ENCODE data around the gene ALX4.

The ALX4 gene

GRCh38 chr11:44309478-44310205, at the start of gene ALX4:
Gene ALX4 (minus strand): TSS chr11:44310139. CDS start chr11:44310062, 77 bp downstream.
- no peak for DNase-seq (ENCODE audit: low spot score)

GRCh38 chr11:44359162-44359561, 49.2 kb upstream of the ALX4 start:
- no peak for DNase-seq (ENCODE audit: low spot score)

- DNase-seq (ENCODE audit: low spot score): no peak
These were observed 48.8 kb upstream of the ALX4 start for GRCh38 chr11:44358713-44359112.

GRCh38 chr11:44357711-44358110, 47.8 kb upstream of the ALX4 start:
- no peak for DNase-seq (ENCODE audit: low spot score)

GRCh38 chr11:44356351-44356750, 46.4 kb upstream of the ALX4 start:
- DNase-seq (ENCODE audit: low spot score): no peak

- DNase-seq (ENCODE audit: low spot score): no peak
These were observed 42.1 kb upstream of the ALX4 start for GRCh38 chr11:44351898-44352498.

GRCh38 chr11:44351006-44351660, 41.2 kb upstream of the ALX4 start:
- DNase-seq (ENCODE audit: low spot score): peak; percentile 18

- DNase-seq (ENCODE audit: low spot score): no peak
These were observed 39.4 kb upstream of the ALX4 start for GRCh38 chr11:44349328-44349727.

- no peak for DNase-seq (ENCODE audit: low spot score)
These were observed 38.8 kb upstream of the ALX4 start for GRCh38 chr11:44348721-44349120.

- no peak for DNase-seq (ENCODE audit: low spot score)
These were observed 38.2 kb upstream of the ALX4 start for GRCh38 chr11:44348114-44348513.

- no peak for DNase-seq (ENCODE audit: low spot score)
These were observed 37.6 kb upstream of the ALX4 start for GRCh38 chr11:44347538-44347937.

- DNase-seq (ENCODE audit: low spot score): no peak
These were observed 37.0 kb upstream of the ALX4 start for GRCh38 chr11:44346983-44347382.

GRCh38 chr11:44345781-44346180, 35.8 kb upstream of the ALX4 start:
- no peak for DNase-seq (ENCODE audit: low spot score)

- no peak for DNase-seq (ENCODE audit: low spot score)
These were observed 35.0 kb upstream of the ALX4 start for GRCh38 chr11:44344921-44345320.

- no peak for DNase-seq (ENCODE audit: low spot score)
These were observed 34.5 kb upstream of the ALX4 start for GRCh38 chr11:44344423-44344820.

GRCh38 chr11:44343778-44344422, 34.0 kb upstream of the ALX4 start:
- no peak for DNase-seq (ENCODE audit: low spot score)

GRCh38 chr11:44342616-44343015, 32.7 kb upstream of the ALX4 start:
- DNase-seq (ENCODE audit: low spot score): no peak

GRCh38 chr11:44340656-44341055, 30.7 kb upstream of the ALX4 start:
- DNase-seq (ENCODE audit: low spot score): no peak

- DNase-seq (ENCODE audit: low spot score): no peak
These were observed 29.6 kb upstream of the ALX4 start for GRCh38 chr11:44339530-44339883.

- DNase-seq (ENCODE audit: low spot score): no peak
These were observed 29.0 kb upstream of the ALX4 start for GRCh38 chr11:44338698-44339529.

GRCh38 chr11:44338026-44338425, 28.1 kb upstream of the ALX4 start:
- DNase-seq (ENCODE audit: low spot score): no peak

GRCh38 chr11:44335919-44336318, 26.0 kb upstream of the ALX4 start:
- no peak for DNase-seq (ENCODE audit: low spot score)
